H54 (cell line): ENCODE data around the gene ANKS1A.

Experiments
- DNase-seq: peaks from one replicate; pipeline ENCODE4 v3.0.0; 2011; ENCODE audit warnings: low spot score, mixed read lengths; ENCODE audit not compliant: insufficient read length
- FAIRE-seq: peaks from 3 replicates; lab custom pipeline; 2011; peaks lifted over from hg19 to GRCh38; lab: Jason Lieb, UNC
- POLR2A ChIP-seq: IDR thresholded peaks from 2 replicates; pipeline ENCODE4 v1.6.1; 2011; ENCODE audit warnings: low read depth, mild to moderate bottlenecking, low read length

The ANKS1A gene

DNA sequence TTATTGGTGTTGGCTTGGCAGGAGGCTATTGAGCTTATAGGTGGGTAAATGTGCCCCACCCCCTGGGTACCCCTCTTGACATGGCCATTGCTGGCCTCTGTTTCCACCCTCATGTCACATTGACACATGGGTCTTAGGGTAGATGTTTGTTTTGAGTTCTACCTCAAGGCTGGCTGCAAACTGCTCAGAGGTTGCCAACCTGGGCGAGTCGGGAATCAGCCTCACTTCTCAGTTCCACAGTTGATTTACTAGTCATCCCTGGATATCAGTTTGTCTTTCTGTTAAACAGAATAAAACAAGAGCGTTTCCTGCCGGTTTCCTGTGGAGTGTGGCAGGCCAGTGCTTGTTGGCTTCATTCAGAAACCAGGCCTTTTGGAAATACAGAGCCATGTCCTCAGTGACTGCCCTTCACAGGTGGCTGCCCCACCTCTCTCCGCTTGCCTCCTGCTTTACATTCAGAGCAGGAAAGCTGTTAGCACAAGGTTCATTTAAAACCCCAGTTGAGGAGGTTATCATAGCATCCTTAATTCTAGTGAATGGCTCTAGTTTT is 146.5 kb downstream of the ANKS1A start:
- no peak for TF ChIP-seq POLR2A
- FAIRE-seq (no peak), DNase-seq (no peak)

DNA sequence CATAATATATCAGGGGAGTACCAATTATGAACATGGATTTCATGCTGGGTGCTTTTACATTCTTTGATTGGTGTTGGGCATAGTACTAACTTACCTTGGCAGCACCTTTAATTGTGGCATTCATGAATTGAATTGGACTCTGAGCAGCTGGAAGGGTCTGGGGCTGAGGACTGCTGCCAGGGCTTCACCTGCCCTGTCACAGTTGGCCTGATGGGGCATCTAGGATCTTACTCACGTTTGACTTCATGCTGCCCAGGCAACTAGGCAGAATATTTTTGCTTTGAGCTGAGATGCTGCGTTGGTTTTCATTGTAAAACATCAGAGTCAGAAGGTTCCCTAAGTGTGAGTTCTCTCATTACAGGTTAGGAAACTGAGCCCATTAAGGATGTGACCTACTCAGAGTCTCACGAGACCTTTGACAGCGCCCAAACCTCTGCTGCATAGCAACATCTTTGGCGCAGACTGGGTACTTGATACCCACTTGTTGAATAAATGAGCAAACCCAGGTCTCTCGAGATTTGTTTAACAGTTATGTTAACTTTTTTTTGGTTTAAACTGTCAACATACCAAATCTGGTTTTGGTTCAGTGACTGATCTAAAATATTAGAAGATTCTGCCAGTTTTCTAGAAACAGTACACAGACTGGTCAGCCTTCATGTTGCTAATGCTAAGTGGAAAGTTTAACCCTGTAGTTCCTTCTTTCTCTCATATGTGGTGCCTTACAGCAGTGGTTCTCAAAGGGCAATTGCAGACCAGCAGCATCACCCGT is 147.2 kb downstream of the ANKS1A start:
- no peak for DNase-seq
- TF ChIP-seq POLR2A: no peak
- FAIRE-seq: no peak

DNA sequence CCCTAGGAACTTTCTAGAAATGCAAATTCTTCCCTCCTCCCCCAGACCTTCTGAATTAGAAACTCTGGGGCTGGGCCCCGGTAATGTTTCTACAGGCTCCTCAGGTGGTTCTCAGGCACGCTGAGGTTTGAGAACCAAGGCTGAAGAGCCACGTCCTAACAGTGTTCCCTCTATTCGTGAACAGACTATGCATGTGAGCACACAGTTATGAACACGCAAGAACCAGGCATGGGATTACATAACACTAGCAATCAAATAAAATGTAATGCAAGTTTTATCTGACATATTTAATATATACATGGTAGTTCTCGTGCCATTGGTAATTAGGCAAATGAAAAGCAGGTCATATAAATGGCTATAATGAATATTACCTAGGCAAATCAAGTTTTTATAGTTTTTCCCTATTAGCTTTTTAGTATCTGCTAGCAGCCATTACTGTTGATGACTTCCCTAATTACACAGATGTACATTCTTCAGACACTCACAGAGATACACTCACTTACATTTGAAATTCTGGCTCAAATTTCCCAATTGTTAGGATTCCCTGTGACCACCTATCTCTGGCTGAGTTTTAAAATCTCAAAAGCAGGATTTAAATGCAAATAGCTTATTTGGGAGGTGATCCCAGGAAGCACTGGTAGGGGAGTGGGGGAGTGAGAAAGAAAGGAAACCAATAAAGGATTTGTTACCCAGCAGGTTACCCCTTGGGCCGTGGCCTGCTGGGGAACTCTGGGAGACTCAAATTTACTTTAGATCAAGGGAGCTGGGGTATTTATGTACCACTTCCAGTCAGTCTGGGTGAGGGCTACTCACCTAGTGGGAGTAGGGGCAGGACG is 148.0 kb downstream of the ANKS1A start:
- no peak for FAIRE-seq
- no peak for DNase-seq
- no peak for TF ChIP-seq POLR2A

DNA sequence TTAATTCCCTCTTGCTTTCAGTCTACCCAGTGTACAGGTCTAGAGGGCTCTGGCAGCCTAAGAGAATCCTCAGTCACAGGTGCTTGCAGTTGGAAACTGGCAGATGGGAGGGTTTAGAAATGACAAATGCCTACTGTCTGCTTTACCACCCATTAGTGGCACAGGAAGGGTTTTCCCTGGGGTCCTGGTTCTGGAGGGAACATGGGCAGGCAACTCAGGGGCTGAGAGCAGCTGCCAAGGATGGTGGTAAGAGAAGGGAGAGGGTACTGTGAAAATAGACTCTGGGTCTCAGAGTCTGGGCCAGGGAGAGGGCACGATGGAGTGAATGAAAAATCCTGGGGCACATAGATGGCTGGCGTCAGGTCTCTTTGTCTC is 148.6 kb downstream of the ANKS1A start:
- no peak for DNase-seq
- FAIRE-seq: no peak
- no peak for TF ChIP-seq POLR2A

DNA sequence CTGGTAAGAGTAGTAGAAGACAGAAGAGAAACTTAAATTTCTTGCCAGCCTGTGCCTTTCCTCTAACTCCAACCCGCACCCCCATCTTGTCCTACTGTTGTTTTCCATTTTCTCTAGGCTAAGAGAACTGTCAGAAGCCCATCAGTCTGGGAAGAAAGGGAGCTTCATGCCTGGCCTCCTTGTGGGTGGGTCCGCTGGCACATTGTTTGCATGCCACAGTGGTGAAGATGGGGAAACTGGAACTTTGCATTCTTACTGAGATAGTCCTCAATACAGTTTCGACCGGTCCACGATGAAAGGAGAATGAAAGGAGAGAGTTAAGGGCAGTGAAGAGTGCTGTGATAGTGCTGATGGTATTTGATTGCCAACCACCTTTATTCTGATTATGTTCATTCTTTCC is 149.0 kb downstream of the ANKS1A start:
- DNase-seq (no peak), FAIRE-seq (no peak)
- no peak for TF ChIP-seq POLR2A

DNA sequence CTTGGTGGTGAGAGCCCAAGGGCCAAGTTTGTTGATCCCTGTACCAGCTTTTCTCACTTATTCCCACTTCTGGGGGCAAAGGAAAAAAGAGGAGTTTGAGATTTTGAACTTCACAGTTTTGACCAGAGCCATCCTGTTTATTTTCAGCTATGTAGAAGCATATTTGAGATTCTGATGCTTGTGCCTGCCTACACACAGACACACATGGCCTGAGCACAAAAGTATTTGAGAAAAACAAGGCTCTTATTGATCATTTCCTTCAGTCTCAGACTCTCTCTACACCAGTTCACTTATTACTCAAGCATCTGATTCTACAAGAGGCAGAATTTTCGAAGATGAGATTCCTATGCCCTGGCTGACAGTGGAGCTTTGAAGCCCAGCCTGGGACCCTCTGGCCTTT is 151.3 kb downstream of the ANKS1A start:
- no peak for TF ChIP-seq POLR2A
- FAIRE-seq: no peak

DNA sequence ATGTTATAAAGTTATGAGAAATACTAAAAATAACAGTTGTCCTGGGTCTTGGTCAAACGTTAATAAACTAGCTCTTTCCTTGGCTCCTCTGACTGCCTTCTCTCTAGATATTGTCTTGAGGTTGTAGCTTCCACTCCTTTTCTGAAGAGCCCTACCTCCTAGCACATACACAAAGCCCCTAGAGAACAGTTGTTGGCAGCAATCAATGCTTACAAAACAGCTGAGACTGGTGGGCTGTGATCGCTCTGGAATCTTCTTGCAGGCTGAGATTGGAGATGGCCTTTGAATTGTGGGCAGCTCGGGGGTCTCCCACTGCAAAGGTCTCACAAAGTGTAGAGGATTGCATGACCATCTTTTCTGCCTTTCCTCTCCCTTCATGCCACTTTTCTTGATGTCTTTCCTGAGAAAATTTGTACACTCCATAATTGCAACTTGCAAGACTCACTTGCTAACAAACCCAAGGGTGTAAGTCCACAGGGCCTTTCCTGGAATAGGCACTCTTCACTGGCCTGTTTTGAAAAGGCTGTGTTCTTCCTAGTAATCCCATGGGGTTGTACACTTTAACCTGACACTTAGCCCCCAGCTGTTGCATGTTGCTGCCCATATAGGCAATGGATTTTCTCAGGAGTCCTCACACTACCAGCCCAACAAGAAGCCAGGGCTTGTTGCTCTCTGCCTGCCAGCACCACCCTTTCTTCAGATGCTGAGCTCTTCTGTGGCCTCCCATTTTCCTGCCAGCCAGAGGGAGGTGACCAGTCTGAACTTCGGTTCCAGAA is 152.2 kb downstream of the ANKS1A start:
- DNase-seq (no peak), FAIRE-seq (no peak)
- no peak for TF ChIP-seq POLR2A

More for the DNA sequence above, 151.3 kb downstream of the ANKS1A start:
- no peak for DNase-seq

DNA sequence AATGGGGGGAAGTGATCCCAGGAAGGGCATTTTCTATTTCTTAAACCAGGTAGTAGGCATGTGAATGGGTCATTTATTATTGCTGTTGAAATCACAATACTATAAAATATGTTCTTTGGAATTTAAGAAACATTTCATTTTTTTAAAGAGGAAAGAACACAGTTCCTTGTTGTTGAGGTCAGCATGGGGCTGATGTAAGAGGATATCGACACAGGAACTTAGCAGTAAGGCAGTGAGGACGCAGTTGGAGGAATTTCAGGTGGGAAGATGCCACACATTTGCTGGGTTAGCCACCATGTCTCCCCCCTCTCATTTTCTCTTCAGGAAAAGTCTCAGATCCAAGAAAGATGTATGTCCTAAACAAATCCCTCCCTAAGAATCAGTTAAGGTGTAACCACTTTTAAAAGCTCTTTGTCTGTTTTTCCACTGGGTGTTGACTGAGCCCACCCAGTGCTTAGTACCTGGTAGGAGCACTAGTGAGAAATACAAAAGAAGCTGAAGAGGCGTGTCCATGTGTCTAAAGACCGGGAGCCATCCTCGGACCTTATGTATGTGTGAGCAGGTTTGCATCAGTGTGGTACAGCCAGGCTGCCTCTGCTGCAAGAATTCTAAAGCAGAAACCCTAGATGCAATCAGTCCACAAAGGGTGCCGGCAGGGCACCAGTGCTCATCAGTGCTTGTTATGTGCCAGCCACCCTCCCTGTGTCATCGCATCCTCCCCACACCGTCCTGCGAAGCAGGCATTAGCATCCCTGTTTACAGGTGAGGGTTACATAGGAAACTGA is 153.2 kb downstream of the ANKS1A start:
- FAIRE-seq: no peak
- no peak for DNase-seq
- TF ChIP-seq POLR2A: no peak

DNA sequence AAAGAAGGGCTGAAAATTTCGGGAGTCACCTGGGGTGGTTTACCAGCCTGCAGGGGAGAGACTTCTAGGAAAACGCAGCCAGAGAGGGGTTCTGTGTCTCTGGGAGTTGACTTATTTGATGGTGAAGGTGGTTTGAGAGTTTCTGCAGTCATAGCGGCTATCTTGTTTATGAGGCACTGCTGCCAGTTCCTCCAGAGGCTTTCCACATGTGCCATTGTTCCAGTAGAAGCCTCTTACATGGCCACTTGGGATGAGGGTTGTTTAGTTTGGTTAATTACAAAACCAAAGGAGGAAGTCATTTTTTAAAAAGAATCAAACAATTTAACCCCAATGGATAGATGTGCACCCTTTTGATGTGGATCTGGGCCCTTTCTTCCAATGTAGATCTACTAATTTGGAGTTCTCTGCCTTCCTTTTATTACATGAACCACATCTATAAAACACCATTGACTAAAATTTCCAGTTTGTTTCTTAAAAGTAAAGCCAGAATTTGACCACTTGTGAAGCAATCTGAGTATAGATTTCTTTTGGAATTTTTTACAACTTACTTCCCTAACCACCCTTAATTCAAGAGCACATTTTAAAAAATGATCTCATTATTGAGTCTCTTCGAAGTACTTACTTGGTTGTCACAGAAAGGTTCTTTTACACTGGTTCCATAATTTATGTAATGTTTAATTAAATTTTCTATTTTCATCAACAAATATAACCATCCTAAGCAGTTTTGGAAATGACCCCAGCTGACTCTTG is 154.5 kb downstream of the ANKS1A start:
- TF ChIP-seq POLR2A: no peak
- DNase-seq: no peak
- FAIRE-seq: no peak

DNA sequence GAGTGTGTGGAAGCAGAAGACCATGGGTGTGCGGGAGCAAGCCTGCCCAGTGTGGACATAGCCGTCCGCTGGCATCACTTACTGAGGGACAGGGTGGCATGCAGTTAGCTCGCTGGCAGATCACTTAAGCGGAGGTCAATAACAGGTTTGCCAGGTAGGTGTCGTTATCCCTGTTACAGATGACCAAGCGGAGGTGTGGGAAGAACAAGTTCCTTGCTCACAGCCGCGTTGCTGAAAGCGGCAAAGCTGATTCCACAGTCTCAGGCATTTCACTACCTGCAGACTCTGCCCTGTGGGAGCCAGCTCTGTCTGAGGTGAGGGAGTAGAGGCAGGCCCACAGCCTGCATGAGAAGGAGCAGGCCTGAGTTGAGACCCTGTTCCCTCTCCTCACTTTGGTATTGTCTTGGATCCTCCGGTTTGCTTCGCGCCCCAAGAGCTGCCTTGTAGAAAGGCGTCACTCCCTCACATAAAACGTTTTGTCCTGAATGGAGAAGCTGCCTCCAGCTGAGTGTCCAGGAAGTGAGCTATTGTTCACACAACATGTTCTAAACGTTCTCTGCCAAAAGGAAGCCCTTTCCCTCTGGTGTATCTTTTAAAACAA is 155.2 kb downstream of the ANKS1A start:
- DNase-seq: no peak
- TF ChIP-seq POLR2A: no peak
- FAIRE-seq: no peak

DNA sequence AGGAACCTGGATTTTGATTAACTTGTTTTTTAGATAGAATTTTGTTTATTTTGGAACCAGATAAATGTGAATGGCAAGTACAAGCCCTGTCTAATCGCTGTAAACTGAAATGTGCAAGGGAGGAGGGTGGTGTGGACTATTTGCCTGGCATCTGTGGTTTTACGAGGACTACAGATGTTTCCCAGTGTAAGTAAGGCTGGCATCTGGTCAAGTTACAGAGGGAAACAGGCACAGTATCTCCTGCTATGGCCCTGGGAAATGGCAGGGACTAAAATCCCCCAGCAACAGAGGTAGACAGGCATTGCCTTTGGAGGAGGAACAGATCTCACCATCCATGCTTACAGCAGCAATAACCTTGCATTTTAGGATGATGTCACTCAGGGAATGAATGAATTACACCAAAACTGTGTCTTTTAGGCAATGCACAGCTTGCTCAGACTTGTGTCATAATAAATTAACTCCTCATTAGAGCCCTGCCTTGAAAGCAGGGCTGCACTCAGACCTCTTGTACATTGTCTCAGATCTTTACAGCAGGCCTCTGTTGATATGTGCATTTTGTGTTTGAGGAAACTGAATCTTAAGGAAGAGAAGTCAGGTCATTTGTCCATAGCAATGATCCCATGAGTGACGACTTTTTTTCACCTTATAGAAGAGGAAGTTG is 155.8 kb downstream of the ANKS1A start:
- no peak for TF ChIP-seq POLR2A
- DNase-seq (no peak), FAIRE-seq (no peak)
